GM11168 (cell line): ENCODE results near the gene TSC22D3.
"Not testable (repeated sequence)": the region's sequence is repeated elsewhere in the genome, so short reads cannot be mapped to it uniquely, and the experiment has no call there.

Experiments
- in situ Hi-C: fragments of 300-500 bp; cut with MboI; formaldehyde crosslinking; loops from one replicate; pipeline ENCODE4 v1.12.0; 2022; ENCODE audit warnings: low sequenced_read_pairs; ENCODE audit not compliant: unreplicated experiment

TSC22D3 gene

DNA sequence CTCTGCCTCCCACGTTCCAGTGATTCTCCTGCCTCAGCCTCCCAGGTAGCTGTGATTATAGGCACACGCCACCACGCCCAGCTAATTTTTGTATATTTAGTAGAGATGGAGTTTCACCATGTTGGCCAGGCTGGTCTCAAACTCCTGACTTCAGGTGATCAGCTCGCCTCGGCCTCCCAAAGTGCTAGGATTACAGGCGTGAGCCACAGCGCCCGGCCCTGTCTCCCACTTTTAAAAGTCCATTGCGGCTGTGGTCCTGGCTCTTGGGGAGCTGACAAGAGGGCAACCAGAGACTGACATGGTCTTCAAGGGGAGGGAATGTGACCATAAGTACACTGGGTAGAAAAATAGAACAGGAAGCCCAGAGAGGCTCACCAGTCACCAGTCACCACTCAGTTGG lies 104.3 kb downstream of the TSC22D3 start:
- in situ Hi-C loops, result not testable (repeated sequence)

GRCh38 chrX:107669885-107670628 lies 105.5 kb downstream of the TSC22D3 start:
- in situ Hi-C loops, result loop anchor here (10.0 kb wide), 1 partner anchor 105 kb away; the partner anchor contains the start of genes NCBP2L and TSC22D3

GRCh38 chrX:107669261-107669660 lies 106.3 kb downstream of the TSC22D3 start:
- in situ Hi-C loops, result loop anchor here (10.0 kb wide), 1 partner anchor 106 kb away; the partner anchor contains the start of genes NCBP2L and TSC22D3

GRCh38 chrX:107668710-107669109 lies 106.9 kb downstream of the TSC22D3 start:
- in situ Hi-C loops, result loop anchor here (10.0 kb wide), 1 partner anchor 106 kb away; the partner anchor contains the start of genes NCBP2L and TSC22D3

DNA sequence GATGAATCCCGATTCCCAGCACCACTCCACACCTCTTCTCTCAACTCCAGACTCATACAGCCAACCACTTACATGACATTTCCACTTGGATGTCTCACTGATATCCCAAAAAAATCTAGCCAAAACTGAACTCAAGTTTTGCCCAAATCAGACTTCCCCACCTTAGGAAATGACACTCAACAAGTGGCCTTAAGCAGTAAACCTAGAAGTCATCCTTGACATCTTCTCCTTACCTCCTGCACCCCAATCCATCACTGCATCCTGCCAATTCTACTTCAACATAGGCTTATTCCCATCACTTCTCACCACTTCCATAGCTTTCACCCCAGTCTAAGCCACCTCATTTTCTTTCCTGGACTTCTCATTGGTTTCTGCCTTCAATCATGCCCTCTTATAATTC lies 108.2 kb downstream of the TSC22D3 start:
- in situ Hi-C loops, result loop anchor here (10.0 kb wide), 1 partner anchor 107 kb away; the partner anchor contains the start of genes NCBP2L and TSC22D3

GRCh38 chrX:107666931-107667330 lies 108.7 kb downstream of the TSC22D3 start:
- in situ Hi-C loops, result loop anchor here (10.0 kb wide), 1 partner anchor 108 kb away; the partner anchor contains the start of genes NCBP2L and TSC22D3
